ENCODE results near the gene SLC52A1.
"Not testable (repeated sequence)": the region's sequence is repeated elsewhere in the genome, so short reads cannot be mapped to it uniquely, and the experiment has no call there.

Gene SLC52A1

DNA sequence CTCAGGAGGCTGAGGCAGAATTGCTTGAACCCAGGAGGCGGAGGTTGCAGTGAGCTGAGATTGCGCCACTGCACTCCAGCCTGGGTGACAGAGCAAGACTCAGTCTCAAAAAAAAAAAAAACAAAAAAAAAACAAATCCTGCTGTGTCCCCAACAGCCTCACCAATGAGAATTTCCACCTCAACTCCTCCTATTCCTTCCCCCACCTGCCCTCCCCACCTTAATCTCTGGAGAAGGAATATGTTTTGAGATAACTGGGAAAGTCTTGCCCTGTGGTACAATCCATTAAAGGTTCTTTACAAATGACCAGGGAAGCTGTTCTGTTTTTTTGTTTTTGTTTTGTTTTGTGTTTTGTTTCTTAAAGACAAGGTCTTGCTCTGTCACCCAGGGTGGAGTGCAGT, 5.1 kb downstream of the SLC52A1 start:
- not testable (repeated sequence) for DNase-seq

DNA sequence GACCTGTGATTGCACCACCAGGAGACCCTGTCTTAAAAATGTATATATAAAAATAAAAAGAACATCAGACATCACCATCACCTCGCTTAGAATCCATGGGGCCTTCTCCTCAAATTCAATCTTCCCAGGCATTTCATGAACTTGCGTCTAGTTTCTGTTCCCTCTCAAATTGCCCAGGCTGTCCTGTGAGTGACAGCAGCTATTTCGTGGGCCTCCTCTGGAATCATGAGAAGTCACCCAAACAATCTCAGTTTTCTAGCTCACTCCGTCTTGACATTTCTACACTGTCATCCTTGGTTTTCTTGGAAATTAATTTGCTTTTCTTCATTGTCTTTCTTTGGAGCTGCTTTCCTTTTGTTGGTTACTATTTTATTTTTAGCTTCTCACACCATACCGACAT, 7.3 kb downstream of the SLC52A1 start:
- no peak for DNase-seq

DNA sequence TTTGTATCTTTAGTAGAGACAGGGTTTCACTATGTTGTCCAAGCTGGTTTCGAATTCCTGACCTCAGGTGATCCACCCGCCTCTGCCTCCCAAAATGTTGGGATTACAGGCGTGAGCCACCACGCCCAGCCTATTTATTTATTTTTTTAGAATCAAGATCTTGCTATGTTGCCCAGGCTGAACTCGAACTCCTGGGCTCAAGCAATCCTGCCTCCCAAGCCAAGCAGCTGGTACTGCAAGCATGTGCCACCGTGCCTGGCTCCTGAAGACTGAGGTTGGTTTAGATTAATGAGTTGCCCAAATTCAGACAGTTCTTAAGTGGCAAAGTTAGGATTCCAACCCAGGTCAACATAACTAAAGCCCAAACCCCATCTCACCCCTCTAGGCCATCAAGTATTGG, 7.9 kb downstream of the SLC52A1 start:
- no peak for DNase-seq

DNA sequence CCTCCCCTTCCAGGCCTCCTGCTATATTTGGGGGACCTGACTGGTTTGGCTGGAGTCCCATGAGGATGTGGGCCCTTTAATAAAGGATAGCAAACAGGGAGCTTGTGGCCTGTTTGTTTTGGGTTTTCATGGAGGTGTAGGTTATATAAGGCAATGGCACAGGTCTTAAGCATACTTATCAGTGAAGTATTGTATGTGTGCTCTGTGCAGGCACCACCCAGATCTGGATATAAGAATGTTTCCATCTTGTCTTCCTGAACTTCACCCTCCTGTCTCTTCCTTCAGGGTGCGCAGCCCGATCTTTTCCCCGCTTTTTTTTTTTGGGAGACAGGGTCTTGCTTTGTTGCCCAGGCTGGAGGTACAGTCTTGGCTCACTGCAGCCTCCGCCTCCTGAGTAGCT, 10.6 kb downstream of the SLC52A1 start:
- no peak for DNase-seq

DNA sequence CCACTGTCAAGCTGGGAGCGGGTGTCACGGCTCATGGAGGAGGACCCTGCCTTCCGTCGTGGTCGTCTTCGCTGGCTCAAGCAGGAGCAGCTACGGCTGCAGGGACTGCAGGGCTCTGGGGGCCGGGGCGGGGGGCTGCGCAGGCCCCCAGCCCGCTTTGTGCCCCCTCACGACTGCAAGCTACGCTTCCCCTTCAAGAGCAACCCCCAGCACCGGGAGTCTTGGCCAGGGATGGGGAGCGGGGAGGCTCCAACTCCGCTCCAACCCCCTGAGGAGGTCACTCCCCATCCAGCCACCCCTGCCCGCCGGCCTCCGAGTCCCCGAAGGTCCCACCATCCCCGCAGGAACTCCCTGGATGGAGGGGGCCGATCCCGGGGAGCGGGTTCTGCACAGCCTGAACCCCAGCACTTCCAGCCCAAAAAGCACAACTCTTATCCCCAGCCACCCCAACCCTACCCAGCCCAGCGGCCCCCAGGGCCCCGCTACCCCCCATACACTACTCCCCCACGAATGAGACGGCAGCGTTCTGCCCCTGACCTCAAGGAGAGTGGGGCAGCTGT, 11.6 kb downstream of the SLC52A1 start:
- DNase-seq: no peak

DNA sequence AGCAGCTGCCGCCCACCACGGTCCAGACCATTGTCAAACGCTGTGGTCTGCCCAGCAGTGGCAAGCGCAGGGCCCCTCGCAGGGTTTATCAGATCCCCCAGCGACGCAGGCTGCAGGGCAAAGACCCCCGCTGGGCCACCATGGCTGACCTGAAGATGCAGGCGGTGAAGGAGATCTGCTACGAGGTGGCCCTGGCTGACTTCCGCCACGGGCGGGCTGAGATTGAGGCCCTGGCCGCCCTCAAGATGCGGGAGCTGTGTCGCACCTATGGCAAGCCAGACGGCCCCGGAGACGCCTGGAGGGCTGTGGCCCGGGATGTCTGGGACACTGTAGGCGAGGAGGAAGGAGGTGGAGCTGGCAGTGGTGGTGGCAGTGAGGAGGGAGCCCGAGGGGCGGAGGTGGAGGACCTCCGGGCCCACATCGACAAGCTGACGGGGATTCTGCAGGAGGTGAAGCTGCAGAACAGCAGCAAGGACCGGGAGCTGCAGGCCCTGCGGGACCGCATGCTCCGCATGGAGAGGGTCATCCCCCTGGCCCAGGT, 13.0 kb downstream of the SLC52A1 start:
- no peak for DNase-seq

DNA sequence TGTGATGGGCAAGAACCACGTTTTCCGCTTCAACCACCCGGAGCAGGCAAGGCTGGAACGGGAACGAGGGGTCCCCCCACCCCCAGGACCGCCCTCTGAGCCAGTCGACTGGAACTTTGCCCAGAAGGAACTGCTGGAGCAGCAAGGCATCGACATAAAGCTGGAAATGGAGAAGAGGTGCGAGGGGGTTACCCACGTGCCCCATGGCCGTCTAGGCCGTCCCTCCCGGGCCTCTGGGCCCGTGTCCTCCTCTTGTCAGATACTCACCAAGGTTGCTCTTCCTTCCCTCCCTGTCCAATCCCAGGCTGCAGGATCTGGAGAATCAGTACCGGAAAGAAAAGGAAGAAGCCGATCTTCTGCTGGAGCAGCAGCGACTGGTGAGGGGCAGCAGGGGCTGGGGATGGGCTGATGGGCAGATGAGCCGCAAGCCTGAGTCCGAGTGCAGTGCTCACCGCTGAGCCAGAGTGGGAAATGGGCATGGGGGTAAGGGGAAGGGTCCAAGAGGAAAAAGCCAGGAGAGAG, 14.7 kb downstream of the SLC52A1 start:
- no peak for DNase-seq

DNA sequence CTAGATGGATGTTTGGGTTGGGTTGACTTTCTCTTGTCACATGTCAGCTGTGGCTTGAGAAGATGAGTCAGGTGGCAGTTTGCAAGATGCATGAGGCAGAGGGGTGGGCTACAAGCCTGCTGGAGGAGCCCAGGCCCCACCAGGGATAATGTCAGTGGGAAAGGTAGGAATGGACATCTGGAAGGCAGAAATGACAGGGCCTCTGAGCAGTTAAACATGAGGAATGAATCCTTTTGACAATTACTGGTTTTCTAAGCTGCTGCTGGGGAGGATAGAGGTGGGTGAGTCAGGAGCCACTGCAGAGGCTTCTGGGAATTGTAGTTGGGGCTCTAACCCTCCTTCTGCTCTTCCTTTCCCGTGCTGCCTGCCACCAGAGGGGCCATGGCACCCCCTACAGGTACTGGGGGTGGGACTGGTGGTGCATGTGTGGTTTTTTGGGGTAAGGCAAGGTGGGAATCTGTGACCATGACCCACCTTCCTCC, 15.7 kb downstream of the SLC52A1 start:
- DNase-seq: peak; percentile 42

DNA sequence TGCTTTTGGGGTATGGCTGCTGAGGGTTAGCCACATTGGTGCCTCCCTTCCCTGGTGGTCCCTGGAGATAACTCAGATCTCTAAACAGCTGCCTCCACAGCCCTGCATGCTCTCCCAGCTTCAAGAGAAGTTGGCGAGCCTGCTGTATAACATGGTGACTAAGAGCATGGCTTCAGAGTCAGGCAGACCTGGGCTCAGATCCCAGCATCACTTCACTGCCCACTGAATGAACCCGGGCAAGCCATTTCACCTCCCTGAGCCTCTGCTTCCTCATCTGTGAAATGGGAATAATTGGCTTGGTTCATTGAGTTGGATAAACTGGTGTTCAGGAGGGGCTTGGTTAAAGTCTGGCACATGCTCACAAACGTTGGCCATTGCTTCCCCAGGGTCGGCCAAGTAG, 20.9 kb downstream of the SLC52A1 start:
- no peak for DNase-seq

DNA sequence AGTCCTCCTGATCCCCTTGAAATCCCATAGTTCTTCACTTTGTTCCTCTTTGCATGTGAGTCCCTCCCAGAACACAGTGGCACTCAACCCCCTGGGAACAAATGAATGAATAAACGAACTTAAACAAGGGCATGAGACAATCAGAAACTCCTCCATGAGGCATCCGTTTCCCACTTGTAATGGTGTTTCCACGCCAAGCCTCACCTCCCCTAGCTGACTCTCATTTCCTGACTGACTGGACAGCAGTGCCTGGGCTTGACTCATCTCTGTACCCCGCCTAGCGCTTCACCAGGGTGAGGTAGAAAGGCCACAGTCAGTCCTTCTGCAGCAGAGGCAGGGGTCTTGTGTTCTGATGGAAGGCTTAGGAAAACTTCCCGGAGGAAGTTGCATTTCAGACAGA, 23.3 kb downstream of the SLC52A1 start:
- no peak for DNase-seq

DNA sequence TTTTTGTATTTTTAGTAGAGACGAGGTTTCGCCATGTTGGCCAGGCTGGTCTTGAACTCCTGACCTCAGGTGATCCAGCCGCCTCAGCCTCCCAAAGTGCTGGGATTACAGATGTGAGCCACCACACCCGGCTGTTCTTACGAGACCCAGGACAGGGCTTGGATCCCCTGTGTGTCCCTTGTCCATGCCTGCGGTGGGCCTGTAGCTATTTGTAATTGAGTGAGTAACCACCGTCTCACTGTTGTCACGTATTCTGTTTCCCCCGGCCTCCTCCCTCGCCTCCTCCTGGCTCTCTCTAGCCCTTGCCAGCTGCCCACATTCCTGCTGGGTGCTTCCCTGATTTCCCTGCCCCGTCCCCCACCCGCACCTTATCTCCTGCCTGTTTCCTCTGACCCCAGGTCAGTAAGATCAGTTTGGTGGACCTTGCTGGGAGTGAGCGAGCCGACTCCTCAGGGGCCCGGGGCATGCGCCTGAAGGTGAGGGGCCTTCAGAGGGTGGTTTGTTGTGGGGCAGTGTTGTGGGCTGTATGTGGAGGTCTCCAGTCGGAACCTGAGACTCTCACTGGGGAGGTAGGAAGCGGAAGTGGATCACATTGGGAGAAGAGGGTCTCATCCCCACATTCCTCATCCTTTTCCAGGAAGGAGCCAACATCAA, 31.9 kb downstream of the SLC52A1 start:
- DNase-seq: no peak

DNA sequence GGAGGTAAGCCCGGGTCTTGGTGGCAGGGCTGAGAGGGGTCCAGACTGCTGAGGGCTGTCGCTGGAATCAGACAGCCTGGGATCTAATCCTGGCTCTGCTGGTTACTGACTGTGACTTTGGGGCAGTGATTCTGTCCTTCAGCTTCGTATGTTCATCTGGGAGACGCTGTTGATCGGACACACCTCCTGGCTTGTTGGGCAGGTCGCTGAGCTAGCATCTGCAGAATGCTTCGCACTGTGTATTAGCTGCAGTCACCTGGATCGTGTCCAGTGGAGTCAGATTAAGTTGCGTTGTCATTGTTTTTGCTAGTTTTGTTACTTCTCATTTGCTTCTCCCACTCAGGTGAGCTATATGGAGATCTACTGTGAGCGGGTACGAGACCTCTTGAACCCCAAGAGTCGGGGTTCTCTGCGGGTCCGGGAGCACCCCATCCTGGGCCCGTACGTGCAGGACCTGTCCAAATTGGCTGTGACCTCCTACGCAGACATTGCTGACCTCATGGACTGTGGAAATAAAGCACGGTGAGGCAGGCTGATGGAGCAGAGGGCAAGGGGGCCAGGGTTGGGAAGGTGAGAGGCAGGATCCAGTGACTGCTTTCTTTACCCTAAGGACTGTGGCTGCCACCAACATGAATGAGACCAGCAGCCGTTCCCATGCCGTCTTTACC, 33.0 kb downstream of the SLC52A1 start:
- DNase-seq: no peak

DNA sequence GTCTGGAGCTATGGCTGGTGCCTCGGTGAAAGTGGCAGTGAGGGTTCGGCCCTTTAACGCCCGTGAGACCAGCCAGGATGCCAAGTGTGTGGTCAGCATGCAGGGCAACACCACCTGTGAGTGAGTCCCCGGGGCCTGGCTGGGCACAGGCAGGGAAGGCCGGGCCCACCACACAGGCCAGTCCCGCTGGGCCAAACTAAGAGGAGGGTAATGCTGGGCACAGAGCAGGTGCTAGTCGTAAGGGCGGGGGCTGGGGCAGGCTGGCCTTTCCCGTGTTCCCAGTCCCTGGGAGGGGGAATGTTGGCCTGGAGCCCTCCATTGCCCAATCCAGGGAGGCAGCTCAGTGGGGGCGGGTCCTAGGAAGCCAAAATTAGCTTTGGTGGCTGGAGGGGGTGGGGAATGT, 35.0 kb downstream of the SLC52A1 start:
- DNase-seq: no peak

DNA sequence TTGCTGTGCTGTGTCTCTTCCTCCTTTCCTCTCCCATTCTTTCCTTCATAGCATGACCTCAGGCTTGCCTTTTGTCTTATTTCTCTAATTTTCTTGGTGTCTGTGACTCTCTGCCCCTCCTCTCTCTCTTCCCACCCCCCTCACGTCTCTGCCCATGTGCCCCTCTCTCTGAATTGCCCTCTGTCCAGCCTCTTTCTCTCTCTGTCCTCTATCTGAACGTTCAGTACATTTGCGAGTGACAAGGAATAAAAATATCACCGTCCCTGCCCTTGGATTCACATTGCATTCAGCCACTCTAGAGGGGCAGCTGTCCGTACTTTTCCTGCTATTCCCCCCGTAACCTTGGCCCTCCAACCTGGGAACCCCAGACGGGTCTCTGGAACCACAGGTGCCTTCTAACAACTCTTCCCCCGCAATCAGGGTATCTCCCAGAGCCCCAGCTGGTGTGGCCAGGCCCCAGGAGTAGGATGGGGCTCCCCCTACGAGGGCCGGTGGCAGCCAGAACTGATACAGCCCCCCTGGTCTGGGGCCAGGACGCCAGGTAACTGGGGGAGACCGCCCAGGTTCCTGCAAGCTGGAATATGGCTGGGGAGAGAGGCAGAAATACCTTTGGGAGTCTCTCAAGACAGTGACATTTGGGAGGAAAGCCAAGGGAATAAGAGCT, 35.7 kb downstream of the SLC52A1 start:
- no peak for DNase-seq

DNA sequence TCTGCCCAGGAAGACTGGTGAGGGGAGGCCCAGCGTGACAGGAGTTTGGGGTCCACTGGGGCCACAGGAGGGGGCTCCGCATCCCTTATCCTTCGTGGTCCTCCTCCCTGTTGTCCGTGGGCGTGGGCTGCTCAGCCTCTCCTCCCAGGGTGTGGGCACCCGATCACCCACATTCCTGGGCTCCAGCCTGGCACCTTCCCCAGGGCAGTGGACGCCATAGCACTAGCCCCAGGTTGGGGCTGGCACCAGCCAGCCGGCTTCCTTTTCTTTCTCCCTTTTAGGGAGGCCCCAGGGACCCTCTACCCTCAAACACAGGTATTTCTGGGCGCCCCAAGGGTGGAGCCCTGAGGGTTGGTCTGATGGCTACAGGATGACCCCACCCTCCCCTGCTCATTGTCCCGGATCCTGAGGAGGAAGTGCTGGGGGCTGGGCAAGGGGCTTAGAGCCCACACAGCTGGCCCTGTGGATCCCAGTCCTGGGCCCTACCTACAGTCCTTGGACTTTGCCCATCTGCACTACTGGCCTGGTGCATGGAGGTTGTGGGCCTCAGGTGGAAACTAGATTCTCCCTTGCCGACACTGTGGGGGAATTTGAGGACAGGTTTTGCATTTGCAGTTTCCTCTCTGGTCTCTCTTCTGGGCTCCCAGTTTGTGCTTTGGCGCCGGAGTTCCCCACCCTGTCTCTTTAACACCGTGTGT, 36.3 kb downstream of the SLC52A1 start:
- no peak for DNase-seq

DNA sequence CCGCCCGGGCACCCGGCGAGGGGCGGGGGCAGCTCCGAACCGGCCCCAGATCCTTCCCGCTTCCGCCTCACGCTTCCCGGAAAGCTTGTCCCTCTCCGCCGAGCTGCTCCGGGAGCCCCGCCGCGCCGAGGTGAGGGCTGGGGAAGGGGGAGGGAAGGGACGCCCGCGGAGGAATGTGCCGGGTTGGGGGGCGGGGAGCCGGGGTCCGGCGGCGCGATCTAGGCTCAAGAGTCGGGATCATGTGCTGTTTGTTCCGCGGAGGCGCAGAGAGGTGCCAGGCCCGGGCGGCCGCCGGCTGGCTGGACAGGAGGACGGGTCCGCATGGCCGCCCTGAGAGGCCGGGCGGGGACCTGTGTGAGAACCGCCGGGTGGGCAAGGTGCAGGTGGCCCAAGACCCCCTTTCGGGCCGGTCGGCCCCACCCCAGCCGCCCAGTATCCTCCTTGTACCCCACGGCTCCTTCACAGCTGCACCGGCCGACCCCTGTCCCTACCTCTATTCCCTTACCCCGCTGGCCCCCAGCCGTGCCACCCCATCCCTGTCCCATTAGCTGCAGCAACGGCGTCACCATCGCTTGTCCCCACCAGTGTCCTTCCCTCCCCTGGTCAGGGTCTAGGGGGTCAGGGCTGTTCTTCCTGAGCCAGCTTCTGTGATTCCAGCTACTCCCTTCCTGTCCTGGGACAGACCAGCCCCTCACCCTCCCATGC, 37.0 kb downstream of the SLC52A1 start:
- no peak for DNase-seq

DNA sequence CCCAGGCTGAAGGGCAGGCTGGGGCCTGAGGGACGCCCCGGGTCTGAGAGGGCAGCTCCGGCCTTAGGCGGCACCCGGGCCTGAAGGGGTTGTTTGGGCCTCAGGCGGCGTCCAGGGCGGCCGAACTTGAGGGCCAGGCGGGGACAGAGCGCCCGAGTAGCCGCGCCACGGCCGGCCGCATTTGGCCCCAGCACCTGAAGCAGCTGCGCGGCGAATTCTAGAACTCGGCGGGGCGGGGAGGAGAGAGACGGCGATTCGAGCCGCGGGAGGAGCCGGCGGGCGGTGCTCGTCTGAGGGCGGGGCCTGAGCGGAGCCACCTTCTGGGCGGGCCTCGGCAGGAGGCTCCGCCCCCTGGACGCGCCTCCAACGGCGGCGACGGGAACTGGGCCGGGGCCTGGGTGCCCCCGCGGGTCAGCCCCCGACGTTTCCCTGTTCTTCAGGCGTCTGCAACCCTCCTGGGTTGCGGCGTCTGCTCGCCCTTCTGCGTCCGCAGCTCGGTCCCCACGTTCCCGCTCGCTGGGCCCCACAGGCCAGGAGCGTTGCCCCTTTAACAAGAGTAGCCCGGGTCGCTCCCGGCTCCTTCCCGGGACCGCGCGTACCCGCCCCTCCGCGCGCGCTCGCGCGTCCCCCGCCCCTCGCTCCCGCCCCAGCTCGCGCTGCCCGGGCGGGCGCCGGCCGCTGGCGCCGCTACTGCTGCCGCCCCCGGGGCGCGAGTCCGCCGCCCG, 37.8 kb downstream of the SLC52A1 start, which contains the start of the genes INCA1 and KIF1C:
TSS of gene INCA1 (minus strand) at position 221 of the 725 bp plus-strand sequence. CDS start 3,085 bp downstream, outside the sequence.
TSS of gene KIF1C (plus strand) at position 649 of the 725 bp plus-strand sequence. CDS start 2,297 bp downstream, outside the sequence.
- DNase-seq: peak; percentile 91

DNA sequence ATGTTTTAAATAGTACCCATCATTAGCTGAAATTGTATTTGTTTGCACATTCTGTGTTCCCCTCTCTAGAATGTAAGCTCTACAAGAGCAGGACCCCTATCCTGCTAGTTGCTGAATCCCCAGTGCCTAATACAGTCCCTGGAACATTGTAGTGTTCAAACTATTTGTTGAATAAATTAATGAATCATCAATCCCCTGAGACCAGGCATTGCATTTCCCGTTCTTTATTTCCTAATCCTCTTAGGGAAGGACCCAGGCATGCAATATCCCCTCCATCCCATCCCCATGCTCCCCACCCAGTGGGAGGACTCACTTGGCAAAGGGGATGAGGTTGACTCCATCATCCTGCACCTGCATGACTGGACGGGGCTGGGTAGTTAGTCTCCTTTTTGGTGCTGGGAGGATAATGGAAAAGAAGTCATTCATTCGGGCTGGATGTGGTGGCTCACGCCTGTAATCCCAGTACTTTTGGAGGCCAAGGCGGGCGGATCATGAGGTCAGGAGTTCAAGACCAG, 41.1 kb downstream of the SLC52A1 start:
- DNase-seq: no peak

DNA sequence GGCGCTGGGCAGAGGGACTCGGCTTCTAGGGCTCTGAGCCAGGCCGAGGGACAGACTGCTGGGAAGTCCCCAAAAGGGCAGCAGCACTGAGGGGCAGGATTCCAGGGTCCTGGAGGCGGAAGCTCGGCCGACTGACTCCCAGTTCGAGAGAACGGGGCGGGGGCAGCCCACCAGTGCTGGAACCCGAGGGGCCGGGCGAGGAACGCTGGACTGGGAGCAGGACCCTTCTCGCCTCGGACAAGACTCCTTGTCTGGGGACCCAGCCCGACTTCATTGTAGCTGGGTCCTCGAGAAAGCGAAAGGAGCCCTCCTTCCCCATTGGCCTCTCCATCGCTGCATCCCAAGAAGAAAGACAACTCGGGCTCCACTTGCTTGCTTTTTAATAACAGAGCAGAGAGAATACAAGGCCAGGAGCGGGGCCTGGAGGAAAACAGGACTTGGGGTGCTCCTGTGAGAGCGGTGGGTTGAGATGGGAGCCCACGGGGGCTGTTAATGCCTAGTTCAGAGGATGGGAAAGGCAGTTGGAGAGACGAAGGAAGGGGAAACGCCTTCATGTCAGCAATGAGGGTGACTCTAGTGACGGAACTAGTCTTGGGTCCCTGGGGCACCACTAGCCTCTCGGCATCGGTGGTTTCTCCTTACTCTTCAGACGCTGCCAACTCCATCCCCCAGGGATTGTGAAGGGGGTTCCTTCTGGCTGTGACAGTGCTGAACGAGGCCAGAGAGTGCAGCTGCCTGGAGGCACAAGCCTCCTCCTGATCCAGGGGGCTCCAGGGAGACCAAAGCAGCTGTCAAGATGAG, 47.3 kb downstream of the SLC52A1 start:
- no peak for DNase-seq

Data from CD4-positive, alpha-beta T cell treated with Interleukin-21 for 1 hour (primary cell).